ENCODE data around the gene HTRA1.

- TF ChIP-seq POLR2A (IDR thresholded peaks at IDR 0.05) (no peak), CTCF (IDR thresholded peaks at IDR 0.05 in 8 of 11, conservative IDR thresholded peaks at IDR 0.05 in 3 of 11) (no peak)
Measured at GRCh38 chr10:122508021-122508420, 46.7 kb downstream of the HTRA1 start.
